Trophoblast cell (in vitro differentiated cells and primary cell): Measurements from ENCODE around the gene FAM210B.

Source experiments
- DNase-seq, 2 donors: peaks; one replicate each; pipeline ENCODE4 v3.0.0-alpha.2; 2016
- H2AFZ ChIP-seq: 2 replicates; pipeline ENCODE4 v1.6.1; 2013; ENCODE audit warnings: low read length, moderate library complexity, mild to moderate bottlenecking; ENCODE audit not compliant: insufficient read depth, poor library complexity
- H2AK5ac ChIP-seq: 2 replicates; pipeline ENCODE4 v1.6.1; 2013; ENCODE audit warnings: mild to moderate bottlenecking, low read length
- H2BK120ac ChIP-seq: 2 replicates; pipeline ENCODE4 v1.6.1; 2013; ENCODE audit warnings: low read length, mild to moderate bottlenecking, moderate library complexity; ENCODE audit not compliant: insufficient read depth, poor library complexity
- H2BK12ac ChIP-seq: 2 replicates; pipeline ENCODE4 v1.6.1; 2013; ENCODE audit warnings: mild to moderate bottlenecking, low read length, moderate library complexity
- H2BK5ac ChIP-seq: 2 replicates; pipeline ENCODE4 v1.6.1; 2013; ENCODE audit warnings: low read length, low read depth, moderate library complexity, mild to moderate bottlenecking; ENCODE audit not compliant: poor library complexity
- H3K14ac ChIP-seq: 2 replicates; pipeline ENCODE4 v1.6.1; 2013; ENCODE audit warnings: mild to moderate bottlenecking, low read length
- H3K18ac ChIP-seq: 2 replicates; pipeline ENCODE4 v1.6.1; 2013; ENCODE audit warnings: mild to moderate bottlenecking, low read length
- H3K23ac ChIP-seq: 2 replicates; pipeline ENCODE4 v1.6.1; 2013; ENCODE audit warnings: low read length
- H3K27ac ChIP-seq: 2 replicates; pipeline ENCODE4 v1.5.1; 2013; ENCODE audit warnings: low read depth, mild to moderate bottlenecking, inconsistent platforms, low read length, moderate library complexity
- H3K27me3 ChIP-seq: 2 replicates; pipeline ENCODE4 v1.6.1; 2013; ENCODE audit warnings: inconsistent platforms, mild to moderate bottlenecking, low read length, moderate library complexity; ENCODE audit not compliant: insufficient read depth
- H3K36me3 ChIP-seq, 2 experiments: 1 replicate in 1 of 2; 2 replicates in 1 of 2; pipeline ENCODE4 v1.6.1; 2013; ENCODE audit warnings: low read length in 2 of 2, mild to moderate bottlenecking in 2 of 2, moderate library complexity in 1 of 2; ENCODE audit not compliant: insufficient read depth in 2 of 2, control insufficient read depth in 1 of 2
- H3K4ac ChIP-seq: 2 replicates; pipeline ENCODE4 v1.6.1; 2013; ENCODE audit warnings: low read depth, mild to moderate bottlenecking, low read length, moderate library complexity
- H3K4me1 ChIP-seq, 2 experiments: 1 replicate in 1 of 2; 2 replicates in 1 of 2; pipeline ENCODE4 v1.6.1; 2013; ENCODE audit warnings: low read length in 2 of 2, mild to moderate bottlenecking in 2 of 2, moderate library complexity in 1 of 2; ENCODE audit not compliant: insufficient read depth in 2 of 2, control insufficient read depth in 1 of 2
- H3K4me2 ChIP-seq: 2 replicates; pipeline ENCODE4 v1.6.1; 2013; ENCODE audit warnings: inconsistent platforms, mild to moderate bottlenecking, low read length, moderate library complexity
- H3K4me3 ChIP-seq: 2 replicates; pipeline ENCODE4 v1.5.1; 2013; ENCODE audit warnings: mild to moderate bottlenecking, low read depth, low read length, inconsistent platforms
- H3K79me1 ChIP-seq: one replicate; pipeline ENCODE4 v1.6.1; 2013; ENCODE audit warnings: low read length
- H3K79me2 ChIP-seq: 2 replicates; pipeline ENCODE4 v1.6.1; 2013; ENCODE audit warnings: low read length, mild to moderate bottlenecking; ENCODE audit not compliant: control insufficient read depth, insufficient read depth, poor library complexity
- H3K9ac ChIP-seq: 2 replicates; pipeline ENCODE4 v1.6.1; 2013; ENCODE audit warnings: mild to moderate bottlenecking, low read length
- H3K9me3 ChIP-seq: 2 replicates; pipeline ENCODE4 v1.6.1; 2013; ENCODE audit warnings: low read depth, mild to moderate bottlenecking, control low read depth, inconsistent platforms, low read length; ENCODE audit not compliant: insufficient read depth
- H4K12ac ChIP-seq: 2 replicates; pipeline ENCODE4 v1.6.1; 2013; ENCODE audit warnings: low read depth, mild to moderate bottlenecking, low read length, moderate library complexity
- H4K8ac ChIP-seq: 2 replicates; pipeline ENCODE4 v1.6.1; 2013; ENCODE audit warnings: low read depth, mild to moderate bottlenecking, low read length, moderate library complexity
- H4K91ac ChIP-seq: one replicate; pipeline ENCODE4 v1.6.1; 2013; ENCODE audit warnings: low read depth, mild to moderate bottlenecking, low read length, moderate library complexity
- WGBS: extraction: QIAGEN DNeasy Blood & Tissue Kit; methylation state at CpG from one replicate; pipeline ENCODE4 v1.1.7; 2013; ENCODE audit warnings: missing lambda C conversion rate; ENCODE audit not compliant: insufficient read length, insufficient coverage; ENCODE audit errors: extremely low coverage; 5-methylcytosine and 5-hydroxymethylcytosine counted together

Gene FAM210B

DNA sequence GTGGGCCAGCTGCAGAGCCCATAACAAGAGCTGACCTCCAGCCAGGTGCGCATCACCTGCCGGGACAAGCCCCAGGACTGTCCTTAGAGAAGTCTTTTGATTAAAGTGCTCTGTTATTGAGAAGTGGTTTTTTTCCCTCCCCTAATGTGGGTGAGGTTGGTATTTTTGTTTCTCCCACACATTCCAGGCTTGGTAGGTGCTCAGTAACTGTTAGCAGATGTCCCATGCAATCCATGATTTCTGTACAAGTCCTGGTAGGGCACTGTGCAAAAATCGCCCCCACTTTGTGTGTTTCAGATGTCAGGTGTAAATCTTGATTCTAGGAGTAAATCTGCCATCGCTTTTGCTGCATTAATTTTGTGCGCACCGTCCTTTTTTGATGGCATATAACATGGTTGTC, 4.7 kb downstream of the FAM210B start:
- Histone ChIP-seq H3K4me2 (no peak overlapping the region), H2BK5ac (no peak overlapping the region), H3K14ac (no peak overlapping the region), H3K27ac (no peak overlapping the region), H2BK12ac (no peak overlapping the region), H4K12ac (no peak overlapping the region), H3K4me3 (no peak overlapping the region), H2AK5ac (no peak overlapping the region), H4K8ac (no peak overlapping the region), H2BK120ac (no peak overlapping the region), H2AFZ (no peak overlapping the region), H3K27me3 (no peaks in the 10 kb centered on the region), H3K4me1 (peaks cover 11% of the 10 kb centered on the region in 2 experiments), H3K4ac (no peak overlapping the region), H3K79me1 (peaks cover 15% of the 10 kb centered on the region), H3K79me2 (peaks cover 5% of the 10 kb centered on the region), H3K36me3 (peaks cover 16 to 17% of the 10 kb centered on the region in 2 experiments), H4K91ac (no peak overlapping the region), H3K9ac (no peak overlapping the region), H3K9me3 (no peaks in the 10 kb centered on the region), H3K23ac (no peak overlapping the region), H3K18ac (no peak overlapping the region)
- no CpG with 5 or more reads among the region's 6 CpGs for WGBS
- DNase-seq: no peak

DNA sequence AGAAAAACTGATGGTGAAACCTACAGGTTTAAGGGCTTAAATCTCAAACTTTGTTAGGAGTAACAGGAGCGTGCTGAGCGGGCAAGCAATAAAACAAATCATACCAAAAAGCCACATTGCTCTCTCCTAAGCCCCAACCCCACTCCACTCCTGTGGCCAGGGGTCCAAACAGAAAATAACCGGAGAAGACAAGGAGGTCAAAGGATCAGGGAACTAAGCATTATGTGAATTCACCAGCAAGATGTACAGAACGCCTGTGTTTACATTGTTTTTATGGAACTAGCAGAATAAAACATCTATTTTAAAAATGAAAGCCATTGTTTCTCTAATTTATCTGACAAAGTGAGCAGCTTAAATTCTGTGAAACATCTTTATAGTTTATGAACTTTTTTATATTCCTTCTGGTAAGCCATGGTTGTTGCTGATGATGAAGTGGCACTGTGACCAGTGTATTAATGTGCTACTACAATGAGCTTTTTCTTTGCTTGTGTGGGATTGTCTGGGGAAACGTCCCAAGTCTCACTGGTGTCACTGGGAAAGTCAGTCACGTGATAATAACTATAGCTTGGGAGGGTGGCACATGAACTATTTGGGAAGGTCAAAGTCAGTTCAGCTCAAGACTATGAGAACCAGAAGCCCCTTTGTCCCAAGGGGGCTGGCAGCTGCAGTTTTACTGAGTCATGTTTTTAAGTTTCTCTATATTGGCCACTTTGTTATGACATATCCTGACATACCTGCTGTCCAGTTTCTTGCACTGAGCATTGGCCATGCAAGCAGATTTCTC, 9.8 kb downstream of the FAM210B start:
- no peak for DNase-seq
- Histone ChIP-seq H3K4me1 (no peaks in the 10 kb centered on the region), H3K9ac (no peak overlapping the region), H3K79me1 (no peaks in the 10 kb centered on the region), H3K79me2 (no peaks in the 10 kb centered on the region), H2AFZ (no peak overlapping the region), H3K36me3 (peaks cover 26 to 52% of the 10 kb centered on the region in 2 experiments), H2BK120ac (no peak overlapping the region), H2AK5ac (no peak overlapping the region), H3K27me3 (no peaks in the 10 kb centered on the region), H3K14ac (no peak overlapping the region), H3K4me3 (no peak overlapping the region), H3K4ac (no peak overlapping the region), H4K91ac (no peak overlapping the region), H4K8ac (no peak overlapping the region), H3K23ac (no peak overlapping the region), H2BK5ac (no peak overlapping the region), H2BK12ac (no peak overlapping the region), H3K18ac (no peak overlapping the region), H3K4me2 (no peak overlapping the region), H3K27ac (no peak overlapping the region), H4K12ac (no peak overlapping the region), H3K9me3 (no peaks in the 10 kb centered on the region)
- WGBS: no CpG with 5 or more reads among the region's 6 CpGs

DNA sequence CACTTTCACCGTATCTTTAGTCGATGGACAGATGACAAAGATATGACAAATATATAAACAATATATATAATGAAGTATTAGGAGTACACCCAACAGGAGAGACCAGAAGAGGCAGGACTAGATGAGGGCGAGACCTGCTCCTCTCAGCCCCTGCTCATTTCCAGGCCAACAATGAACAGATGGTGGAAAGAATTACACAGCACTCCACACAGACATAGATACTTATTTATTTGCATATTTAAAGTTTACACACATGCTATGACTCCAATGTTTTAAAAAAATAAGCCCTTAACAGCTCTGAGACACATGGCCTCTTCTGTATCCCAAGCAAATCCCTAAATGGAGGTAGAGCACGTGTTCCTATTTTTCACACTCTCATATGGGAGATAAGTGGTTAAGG, 10.4 kb downstream of the FAM210B start:
- Histone ChIP-seq H2AK5ac (no peak overlapping the region), H3K9ac (no peak overlapping the region), H3K79me1 (no peaks in the 10 kb centered on the region), H2BK5ac (no peak overlapping the region), H3K4ac (no peak overlapping the region), H3K79me2 (no peaks in the 10 kb centered on the region), H4K91ac (no peak overlapping the region), H2BK12ac (no peak overlapping the region), H4K8ac (no peak overlapping the region), H3K4me3 (no peak overlapping the region), H3K9me3 (no peaks in the 10 kb centered on the region), H3K4me2 (no peak overlapping the region), H3K4me1 (no peaks in the 10 kb centered on the region), H3K36me3 (peaks cover 28 to 58% of the 10 kb centered on the region in 2 experiments), H3K23ac (no peak overlapping the region), H2AFZ (no peak overlapping the region), H3K27ac (no peak overlapping the region), H2BK120ac (no peak overlapping the region), H4K12ac (no peak overlapping the region), H3K18ac (no peak overlapping the region), H3K27me3 (no peaks in the 10 kb centered on the region), H3K14ac (no peak overlapping the region)
- WGBS: no CpG with 5 or more reads among the region's 4 CpGs
- no peak for DNase-seq

- Histone ChIP-seq H3K79me1 (no peaks in the 10 kb centered on the region), H3K9ac (peak overlapping the region; percentile 43), H3K79me2 (no peaks in the 10 kb centered on the region), H2AK5ac (no peak overlapping the region), H4K8ac (no peak overlapping the region), H3K14ac (no peak overlapping the region), H3K36me3 (peaks cover 26 to 48% of the 10 kb centered on the region in 2 experiments), H2BK5ac (no peak overlapping the region), H4K12ac (no peak overlapping the region), H4K91ac (no peak overlapping the region), H3K9me3 (no peaks in the 10 kb centered on the region), H3K18ac (peak overlapping the region; percentile 51), H3K23ac (no peak overlapping the region), H3K4me1 (no peaks in the 10 kb centered on the region), H3K4me3 (no peak overlapping the region), H2BK12ac (no peak overlapping the region), H3K4me2 (no peak overlapping the region), H3K27me3 (no peaks in the 10 kb centered on the region), H2BK120ac (no peak overlapping the region), H3K4ac (no peak overlapping the region), H2AFZ (no peak overlapping the region), H3K27ac (no peak overlapping the region)
- no CpG with 5 or more reads among the region's 11 CpGs for WGBS
- no peak for DNase-seq
Measured at GRCh38 chr20:56371977-56372376, 13.2 kb downstream of the FAM210B start.
